ENCODE measurements around the gene SYNRG.

SYNRG gene

DNA sequence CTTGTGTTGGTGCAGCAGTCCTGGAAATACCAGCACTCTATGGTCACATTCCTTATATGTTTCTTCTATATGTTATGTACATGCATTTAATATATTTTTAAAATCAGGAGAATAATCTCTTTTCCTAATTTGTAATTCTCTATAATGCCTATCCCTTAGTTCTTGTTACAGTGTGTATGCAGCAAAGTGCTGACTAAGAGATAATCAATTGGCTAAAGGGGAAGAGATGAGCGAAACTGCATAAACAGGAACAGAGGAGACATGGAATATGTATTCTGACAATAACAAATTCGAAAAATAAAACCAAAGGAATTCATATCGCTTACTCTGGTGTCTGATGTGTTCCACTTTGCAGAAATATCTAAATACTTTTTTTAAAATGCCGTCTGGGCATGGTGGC lies 41.7 kb downstream of the SYNRG start:
- no peak for FAIRE-seq
- no peak for DNase-seq (ENCODE audit: insufficient read length, low spot score)
- TF ChIP-seq PAX5 (IDR thresholded peaks at IDR 0.05; ENCODE audit: insufficient read depth, low read length, severe bottlenecking) (no peak), TAF1 (IDR thresholded peaks at IDR 0.05; ENCODE audit: low read depth, low read length) (no peak), SPI1 (IDR thresholded peaks at IDR 0.05; ENCODE audit: low read depth, low read length) (no peak), POU2F2 (IDR thresholded peaks at IDR 0.05; ENCODE audit: low read depth, low read length) (no peak), POLR2AphosphoS5 (IDR thresholded peaks at IDR 0.05; ENCODE audit: low read depth, low read length) (no peak), POLR2A (IDR thresholded peaks at IDR 0.05; ENCODE audit: low read depth, low read length) (no peak)

DNA sequence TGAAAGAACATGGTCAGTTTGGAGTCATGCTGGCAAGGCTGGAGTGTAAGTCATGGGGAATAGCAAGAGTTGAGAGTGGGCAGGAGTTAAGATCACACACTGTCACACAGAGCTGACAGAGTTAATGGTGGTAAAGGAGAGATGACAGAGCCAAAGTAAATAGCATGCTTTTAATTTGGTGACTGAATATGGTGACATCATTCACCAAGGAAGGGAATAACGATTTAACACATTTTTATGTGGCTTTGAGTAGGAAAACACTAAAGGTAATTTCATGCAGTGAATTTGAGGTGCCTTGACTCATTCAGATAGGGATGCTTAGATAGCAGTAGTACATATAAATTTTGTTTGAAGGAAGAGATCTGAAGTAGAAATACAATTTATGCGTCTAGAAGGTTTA lies 42.1 kb downstream of the SYNRG start:
- no peak for TF ChIP-seq POLR2A (IDR thresholded peaks at IDR 0.05; ENCODE audit: low read depth, low read length)
- FAIRE-seq (no peak), DNase-seq (ENCODE audit: insufficient read length, low spot score) (no peak)

DNA sequence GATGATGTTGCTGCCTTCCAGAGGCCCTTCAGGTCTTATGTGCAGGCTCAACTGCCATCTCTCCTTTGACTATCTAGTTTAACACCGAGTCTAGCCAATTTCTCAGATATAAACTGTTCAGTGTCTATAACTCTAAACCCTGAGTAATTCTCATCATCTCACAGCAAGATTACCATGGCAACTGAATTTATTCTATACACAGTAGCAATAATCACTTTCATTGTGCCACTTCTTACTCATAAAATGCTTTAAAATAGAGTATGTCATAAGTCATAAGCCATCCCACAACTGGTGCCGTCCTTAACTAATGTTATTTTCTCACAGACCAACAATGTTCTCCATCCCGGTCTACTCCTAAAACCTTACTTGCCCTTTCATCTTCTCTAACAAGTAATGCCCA lies 45.0 kb downstream of the SYNRG start:
- DNase-seq (ENCODE audit: insufficient read length, low spot score) (no peak), FAIRE-seq (no peak)
- no peak for TF ChIP-seq PAX5 (IDR thresholded peaks at IDR 0.05; ENCODE audit: insufficient read depth, low read length, severe bottlenecking)
- TF ChIP-seq SPI1 (IDR thresholded peaks at IDR 0.05; ENCODE audit: low read depth, low read length), result no peak
- TF ChIP-seq POU2F2 (IDR thresholded peaks at IDR 0.05; ENCODE audit: low read depth, low read length), result no peak
- TF ChIP-seq TAF1 (IDR thresholded peaks at IDR 0.05; ENCODE audit: low read depth, low read length), result no peak
- TF ChIP-seq POLR2AphosphoS5 (IDR thresholded peaks at IDR 0.05; ENCODE audit: low read depth, low read length), result no peak
- TF ChIP-seq POLR2A (IDR thresholded peaks at IDR 0.05; ENCODE audit: low read depth, low read length), result no peak

DNA sequence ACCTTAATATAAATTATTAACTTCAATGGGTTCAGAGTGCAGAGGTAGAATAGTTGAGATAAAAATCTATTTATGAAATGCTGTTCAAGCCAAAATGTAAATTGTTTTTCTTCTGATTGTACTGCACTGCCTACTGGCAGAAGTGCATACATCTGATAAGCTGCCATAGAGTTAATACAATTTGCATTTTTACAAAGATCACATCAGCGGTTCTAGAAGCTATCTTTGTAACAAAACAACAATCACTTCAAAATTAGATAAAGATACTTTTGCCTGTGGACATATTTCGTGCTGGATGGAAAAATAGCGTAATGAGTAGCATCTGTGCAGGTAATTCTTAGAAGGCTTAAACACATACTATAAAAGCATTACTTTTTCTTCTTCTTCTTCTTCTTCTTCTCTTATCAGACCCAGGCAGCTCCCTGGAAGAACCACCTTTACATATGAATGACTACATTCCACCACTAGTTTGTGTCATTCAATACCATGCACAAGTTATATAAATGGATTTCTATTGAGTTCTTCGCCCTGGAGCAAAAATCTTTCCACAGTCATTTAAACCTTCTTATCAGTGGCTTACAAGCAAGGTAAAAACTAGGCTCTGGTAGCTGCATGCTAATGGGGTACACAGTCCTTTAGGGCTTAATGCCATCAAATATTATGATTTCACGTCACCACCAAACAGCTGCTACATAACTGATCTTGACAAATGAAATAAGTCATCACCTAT lies 47.0 kb downstream of the SYNRG start:
- DNase-seq (ENCODE audit: insufficient read length, low spot score), result no peak
- no peak for FAIRE-seq
- TF ChIP-seq POLR2A (IDR thresholded peaks at IDR 0.05; ENCODE audit: low read depth, low read length), result no peak
- no peak for TF ChIP-seq SPI1 (IDR thresholded peaks at IDR 0.05; ENCODE audit: low read depth, low read length)
- no peak for TF ChIP-seq POU2F2 (IDR thresholded peaks at IDR 0.05; ENCODE audit: low read depth, low read length)
- TF ChIP-seq TAF1 (IDR thresholded peaks at IDR 0.05; ENCODE audit: low read depth, low read length), result no peak
- no peak for TF ChIP-seq POLR2AphosphoS5 (IDR thresholded peaks at IDR 0.05; ENCODE audit: low read depth, low read length)
- TF ChIP-seq PAX5 (IDR thresholded peaks at IDR 0.05; ENCODE audit: insufficient read depth, low read length, severe bottlenecking), result no peak

DNA sequence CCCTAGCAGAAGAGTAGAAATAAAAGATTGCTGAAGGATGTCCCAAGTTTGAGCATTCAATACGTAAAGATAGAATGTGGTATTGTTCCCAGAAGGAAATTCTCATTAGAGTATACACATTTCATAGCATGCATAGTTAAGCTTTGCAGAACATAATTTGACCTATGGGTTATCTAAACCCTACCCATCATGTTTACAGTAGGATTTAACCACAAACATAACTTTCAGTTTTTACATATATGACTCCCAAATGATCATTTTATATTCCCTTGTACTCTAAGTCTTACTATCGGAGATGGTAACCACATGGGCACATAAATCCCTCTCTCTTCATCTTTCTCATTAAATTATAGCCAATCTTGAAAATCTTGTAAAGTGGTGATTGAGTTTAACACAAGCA lies 50.9 kb downstream of the SYNRG start:
- TF ChIP-seq POLR2AphosphoS5 (IDR thresholded peaks at IDR 0.05; ENCODE audit: low read depth, low read length) (no peak), SPI1 (IDR thresholded peaks at IDR 0.05; ENCODE audit: low read depth, low read length) (no peak)
- no peak for FAIRE-seq

DNA sequence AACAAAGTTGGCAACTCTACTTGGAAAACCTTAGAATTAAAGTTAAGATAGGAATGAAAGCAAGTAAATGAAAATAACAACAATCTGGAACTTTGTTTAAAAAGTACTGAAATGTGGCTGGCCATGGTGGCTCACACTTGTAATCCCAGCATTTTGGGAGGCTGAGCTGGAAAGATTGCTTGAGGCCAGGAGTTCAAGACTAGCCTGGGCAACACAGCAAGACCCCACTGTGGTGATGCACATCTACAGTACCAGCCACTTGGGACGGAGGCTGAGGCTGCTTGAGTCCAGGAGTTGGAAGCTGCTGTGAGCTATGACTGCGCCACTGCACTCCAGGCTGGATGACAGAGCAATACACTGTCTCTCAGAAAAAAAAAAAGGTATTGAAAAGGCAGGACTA lies 51.7 kb downstream of the SYNRG start:
- FAIRE-seq (no peak), DNase-seq (ENCODE audit: insufficient read length, low spot score) (no peak)
- TF ChIP-seq POU2F2 (IDR thresholded peaks at IDR 0.05; ENCODE audit: low read depth, low read length) (no peak), SPI1 (IDR thresholded peaks at IDR 0.05; ENCODE audit: low read depth, low read length) (no peak), POLR2A (IDR thresholded peaks at IDR 0.05; ENCODE audit: low read depth, low read length) (no peak), TAF1 (IDR thresholded peaks at IDR 0.05; ENCODE audit: low read depth, low read length) (no peak), POLR2AphosphoS5 (IDR thresholded peaks at IDR 0.05; ENCODE audit: low read depth, low read length) (no peak), PAX5 (IDR thresholded peaks at IDR 0.05; ENCODE audit: insufficient read depth, low read length, severe bottlenecking) (no peak)

More for the DNA sequence above, 50.9 kb downstream of the SYNRG start:
- DNase-seq (ENCODE audit: insufficient read length, low spot score), result no peak

DNA sequence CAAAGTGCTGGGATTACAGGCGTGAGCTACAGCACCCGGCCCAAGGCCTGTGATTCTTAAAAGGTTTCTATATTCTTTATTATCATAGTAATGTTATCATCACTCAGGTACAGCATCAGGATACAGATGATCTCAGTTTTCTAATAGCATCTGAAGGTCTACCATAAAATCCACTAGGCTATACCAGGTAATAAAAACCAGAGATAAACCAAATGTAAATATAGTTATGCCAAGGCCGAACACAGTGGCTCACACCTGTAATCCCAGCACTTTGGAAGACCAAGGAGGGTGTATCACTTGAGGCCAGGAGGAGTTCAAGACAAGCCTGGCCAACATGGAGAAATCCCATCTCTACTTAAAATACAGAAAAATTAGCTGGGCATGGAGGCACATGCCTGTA lies 53.8 kb downstream of the SYNRG start:
- TF ChIP-seq PAX5 (IDR thresholded peaks at IDR 0.05; ENCODE audit: insufficient read depth, low read length, severe bottlenecking) (no peak), TAF1 (IDR thresholded peaks at IDR 0.05; ENCODE audit: low read depth, low read length) (no peak), SPI1 (IDR thresholded peaks at IDR 0.05; ENCODE audit: low read depth, low read length) (no peak), POLR2A (IDR thresholded peaks at IDR 0.05; ENCODE audit: low read depth, low read length) (no peak), POU2F2 (IDR thresholded peaks at IDR 0.05; ENCODE audit: low read depth, low read length) (no peak), POLR2AphosphoS5 (IDR thresholded peaks at IDR 0.05; ENCODE audit: low read depth, low read length) (no peak)
- no peak for FAIRE-seq
- no peak for DNase-seq (ENCODE audit: insufficient read length, low spot score)

DNA sequence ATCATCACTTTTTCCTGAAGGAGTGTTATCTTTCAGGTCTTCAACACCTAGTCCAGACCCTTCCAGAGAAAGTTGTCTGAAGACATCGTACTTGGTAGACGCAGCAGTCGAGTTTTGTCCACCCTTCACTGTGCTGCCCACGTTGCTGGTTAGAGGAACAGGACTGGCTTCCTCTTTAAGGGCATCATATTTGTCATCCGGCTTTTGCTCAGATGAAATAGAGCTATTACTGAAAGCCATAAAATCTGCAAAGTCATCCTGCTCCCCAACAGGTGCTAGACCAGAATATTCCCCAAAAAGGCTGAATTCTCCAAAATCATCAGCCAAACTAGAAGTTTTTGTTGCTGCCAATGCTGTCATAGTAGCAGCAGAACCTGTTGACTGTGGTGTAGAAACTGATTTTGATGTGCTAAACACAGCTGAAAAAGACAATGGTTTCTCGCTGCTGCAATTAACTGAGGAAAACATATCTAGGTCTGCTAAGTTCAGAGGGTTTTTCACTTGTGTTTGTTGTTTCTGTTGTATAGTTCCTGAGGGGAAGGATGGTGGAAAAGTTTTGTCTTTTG lies 55.7 kb downstream of the SYNRG start:
- TF ChIP-seq SPI1 (IDR thresholded peaks at IDR 0.05; ENCODE audit: low read depth, low read length) (no peak), TAF1 (IDR thresholded peaks at IDR 0.05; ENCODE audit: low read depth, low read length) (no peak), PAX5 (IDR thresholded peaks at IDR 0.05; ENCODE audit: insufficient read depth, low read length, severe bottlenecking) (no peak), POU2F2 (IDR thresholded peaks at IDR 0.05; ENCODE audit: low read depth, low read length) (no peak), POLR2A (IDR thresholded peaks at IDR 0.05; ENCODE audit: low read depth, low read length) (no peak), POLR2AphosphoS5 (IDR thresholded peaks at IDR 0.05; ENCODE audit: low read depth, low read length) (no peak)
- FAIRE-seq (no peak), DNase-seq (ENCODE audit: insufficient read length, low spot score) (no peak)

DNA sequence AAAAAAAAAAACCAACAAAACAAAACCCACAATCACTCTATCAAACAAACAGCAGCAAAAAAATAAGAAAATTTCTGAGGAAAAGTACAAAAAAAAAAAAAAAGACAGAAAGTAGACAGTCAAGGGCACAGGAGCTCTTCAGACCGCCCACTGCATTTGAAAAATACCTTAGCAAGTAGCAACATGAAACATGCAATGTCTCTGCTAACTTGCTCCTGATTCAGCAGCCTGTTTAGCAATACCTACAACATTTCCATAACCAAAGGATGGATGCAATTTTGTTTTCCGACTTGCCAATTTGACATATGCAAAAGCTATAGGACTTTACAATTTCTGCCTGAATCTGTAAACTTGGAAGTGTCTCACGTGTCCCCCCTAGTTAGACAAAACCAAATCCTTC lies 57.4 kb downstream of the SYNRG start:
- DNase-seq (ENCODE audit: insufficient read length, low spot score) (no peak), FAIRE-seq (no peak)
- TF ChIP-seq POLR2AphosphoS5 (IDR thresholded peaks at IDR 0.05; ENCODE audit: low read depth, low read length), result no peak
- TF ChIP-seq TAF1 (IDR thresholded peaks at IDR 0.05; ENCODE audit: low read depth, low read length), result no peak
- no peak for TF ChIP-seq SPI1 (IDR thresholded peaks at IDR 0.05; ENCODE audit: low read depth, low read length)
- no peak for TF ChIP-seq POLR2A (IDR thresholded peaks at IDR 0.05; ENCODE audit: low read depth, low read length)
- no peak for TF ChIP-seq PAX5 (IDR thresholded peaks at IDR 0.05; ENCODE audit: insufficient read depth, low read length, severe bottlenecking)
- no peak for TF ChIP-seq POU2F2 (IDR thresholded peaks at IDR 0.05; ENCODE audit: low read depth, low read length)

DNA sequence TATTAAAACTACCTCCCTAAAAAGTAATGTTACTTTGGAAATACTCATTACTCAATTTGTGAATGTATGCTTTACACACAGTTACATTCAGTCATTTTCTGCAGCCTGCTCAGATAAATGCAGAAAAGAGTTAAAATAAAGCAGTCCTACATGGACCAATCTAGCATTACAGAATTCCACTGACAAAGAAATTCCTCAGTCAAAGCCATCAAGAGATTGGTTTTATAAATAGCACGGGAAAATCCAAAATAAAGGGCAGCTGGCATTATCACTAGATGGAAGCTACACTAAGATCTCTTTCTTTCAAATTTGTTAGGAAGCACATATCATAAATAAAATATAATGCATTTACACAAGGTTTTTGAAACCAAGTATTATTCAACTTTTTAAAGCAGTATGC lies 61.2 kb downstream of the SYNRG start:
- FAIRE-seq (no peak), DNase-seq (ENCODE audit: insufficient read length, low spot score) (no peak)
- TF ChIP-seq PAX5 (IDR thresholded peaks at IDR 0.05; ENCODE audit: insufficient read depth, low read length, severe bottlenecking) (no peak), POLR2AphosphoS5 (IDR thresholded peaks at IDR 0.05; ENCODE audit: low read depth, low read length) (no peak), SPI1 (IDR thresholded peaks at IDR 0.05; ENCODE audit: low read depth, low read length) (no peak)

Data from GM12891 (cell line).